ENCODE data around the gene HMOX2.

Gene HMOX2

GRCh38 chr16:4475880-4476788 is at the start of gene HMOX2:
TSS of gene HMOX2 (plus strand) at chr16:4476398. CDS start at chr16:4505525, 29,127 bp downstream.
- peak; percentile 90 for DNase-seq

- no peak for DNase-seq
Observed at GRCh38 chr16:4426722-4427372, 49.4 kb upstream of the HMOX2 start.

- no peak for DNase-seq
Observed at GRCh38 chr16:4428500-4428899, 47.7 kb upstream of the HMOX2 start.

DNA sequence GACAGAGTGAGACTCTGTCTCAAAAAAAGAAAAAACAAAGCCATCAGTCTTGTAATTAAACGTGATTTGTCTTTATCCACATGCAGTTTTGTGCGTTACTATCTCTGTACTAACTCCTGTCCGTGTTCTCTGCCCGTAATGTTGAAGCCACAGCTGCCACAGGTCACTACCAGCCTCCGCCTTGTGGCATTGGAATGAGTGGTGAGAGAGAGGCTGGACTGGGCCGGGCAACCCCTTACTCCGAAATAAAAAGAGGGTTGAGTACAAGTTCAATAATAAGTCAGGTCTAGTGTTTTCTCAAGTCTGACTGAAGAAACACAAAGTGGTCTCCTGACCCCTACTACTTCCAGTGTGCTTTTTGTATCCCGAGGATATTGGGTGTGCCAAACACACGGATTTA is 45.2 kb upstream of the HMOX2 start:
- DNase-seq: no peak

- no peak for DNase-seq
Observed at GRCh38 chr16:4433228-4433627, 43.0 kb upstream of the HMOX2 start.

DNA sequence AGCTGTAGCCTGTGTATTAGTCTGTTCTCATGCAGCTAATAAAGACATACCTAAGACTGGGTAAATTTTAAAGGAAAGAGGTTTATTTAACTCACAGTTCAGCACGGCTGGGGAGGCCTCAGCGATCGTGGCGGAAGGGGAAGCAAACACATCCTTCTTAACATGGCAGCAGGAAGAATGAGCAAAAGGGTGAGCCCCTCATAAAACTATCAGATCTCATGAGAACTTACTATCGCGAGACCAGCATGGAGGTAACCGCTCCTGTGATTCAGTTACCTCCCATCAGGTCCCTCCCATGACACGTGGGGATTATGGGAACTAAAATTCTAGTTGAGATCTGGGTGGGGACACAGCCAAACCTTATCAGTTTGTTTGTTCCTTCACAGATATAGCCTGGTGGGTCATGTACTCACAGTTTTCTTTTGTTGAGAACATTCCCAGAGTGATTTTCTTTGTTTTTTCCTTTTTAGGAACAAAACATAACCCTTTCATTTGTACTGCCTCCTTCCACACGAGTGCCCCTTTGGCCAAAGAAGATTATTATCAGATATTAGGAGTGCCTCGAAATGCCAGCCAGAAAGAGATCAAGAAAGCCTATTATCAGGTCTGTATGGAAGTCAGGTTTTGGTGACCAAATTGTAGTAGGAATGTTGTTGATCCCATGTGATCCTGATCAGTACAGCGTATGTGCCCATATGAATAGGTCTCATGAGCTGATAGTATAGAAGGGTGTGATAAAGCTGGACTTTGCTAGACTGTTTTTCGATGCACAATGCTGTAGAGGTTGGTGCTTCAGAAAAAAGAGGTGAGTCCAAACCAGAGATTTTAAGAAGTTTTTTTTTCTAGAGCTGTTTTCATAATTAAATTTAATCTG is 42.0 kb upstream of the HMOX2 start:
- no peak for DNase-seq

GRCh38 chr16:4435337-4436067 is 40.7 kb upstream of the HMOX2 start:
- peak; percentile 11 for DNase-seq

DNA sequence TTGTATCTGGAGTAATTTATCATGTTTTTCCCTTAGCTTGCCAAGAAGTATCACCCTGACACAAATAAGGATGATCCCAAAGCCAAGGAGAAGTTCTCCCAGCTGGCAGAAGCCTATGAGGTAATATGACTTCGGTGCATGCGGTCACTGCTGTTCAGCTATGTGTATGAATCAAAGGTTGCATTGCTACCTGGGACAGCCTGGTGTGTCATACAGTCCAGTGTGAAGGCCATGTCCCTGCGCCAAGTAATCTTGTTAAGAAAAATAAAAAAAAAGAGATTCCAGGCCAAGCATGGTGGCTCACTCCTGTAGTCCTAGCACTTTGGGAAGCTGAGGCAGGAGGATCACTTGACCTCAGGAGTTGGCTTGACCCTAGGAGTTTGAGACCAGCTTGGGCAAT is 38.8 kb upstream of the HMOX2 start:
- no peak for DNase-seq

DNA sequence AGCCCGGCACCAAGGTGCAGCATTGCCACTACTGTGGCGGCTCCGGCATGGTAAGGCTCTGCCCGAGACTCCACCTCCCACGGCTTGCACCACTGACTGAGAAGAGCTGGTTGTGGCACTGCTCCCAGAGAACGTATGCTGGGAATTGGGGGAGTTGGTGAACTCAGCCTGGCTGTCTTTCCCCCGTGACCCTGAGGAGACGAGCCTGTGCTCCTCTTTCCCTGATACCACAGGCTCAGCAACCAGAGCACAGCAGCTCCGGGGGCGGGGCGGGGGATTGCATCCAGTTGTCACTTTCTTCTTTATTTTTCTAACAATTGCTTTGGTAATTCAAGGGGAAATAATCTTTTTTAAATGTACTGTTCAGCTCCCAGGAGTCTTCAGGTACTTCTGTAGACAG is 33.8 kb upstream of the HMOX2 start:
- no peak for DNase-seq

DNA sequence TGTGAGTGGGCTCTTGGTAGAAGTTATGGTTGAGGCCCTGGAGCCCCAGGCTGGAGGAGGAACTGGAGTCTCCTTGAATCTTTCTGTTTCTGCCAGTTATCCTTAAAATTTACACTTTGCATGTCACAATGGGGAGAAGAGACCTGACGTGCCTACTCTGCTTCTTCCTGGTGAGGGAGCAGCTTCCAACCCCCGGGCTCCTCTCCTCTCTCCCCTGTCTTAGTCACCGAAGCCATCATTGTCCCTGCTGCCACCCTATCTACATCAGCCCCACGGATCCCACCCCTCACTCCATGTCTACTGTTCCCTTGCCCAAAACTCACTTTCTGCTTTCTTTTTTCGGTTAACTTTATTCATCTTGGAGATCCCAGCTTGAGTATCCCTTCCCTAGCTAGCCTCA is 32.9 kb upstream of the HMOX2 start:
- no peak for DNase-seq

DNA sequence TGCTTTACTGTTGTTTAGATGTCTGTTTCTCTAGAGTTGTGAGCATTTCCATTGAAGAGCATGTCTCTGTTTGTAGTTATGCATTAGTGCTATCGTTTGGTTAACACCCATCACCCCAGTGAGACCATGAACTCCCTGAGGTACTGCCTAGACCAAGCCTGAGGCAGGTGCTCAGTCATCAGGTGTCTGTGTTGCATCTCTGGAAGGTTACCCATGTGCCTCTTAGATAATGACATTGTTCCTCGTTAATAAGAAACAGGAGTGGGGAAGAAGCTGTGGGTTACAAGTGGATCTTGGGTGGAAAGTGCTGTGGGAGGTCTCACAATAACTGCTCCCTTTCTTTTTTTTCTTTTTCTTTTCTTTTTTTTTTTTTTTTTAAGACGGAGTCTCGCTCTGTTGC is 32.2 kb upstream of the HMOX2 start:
- no peak for DNase-seq

GRCh38 chr16:4450430-4450829 is 25.8 kb upstream of the HMOX2 start:
- no peak for DNase-seq

- no peak for DNase-seq
Observed at GRCh38 chr16:4450931-4451519, 25.2 kb upstream of the HMOX2 start.

DNA sequence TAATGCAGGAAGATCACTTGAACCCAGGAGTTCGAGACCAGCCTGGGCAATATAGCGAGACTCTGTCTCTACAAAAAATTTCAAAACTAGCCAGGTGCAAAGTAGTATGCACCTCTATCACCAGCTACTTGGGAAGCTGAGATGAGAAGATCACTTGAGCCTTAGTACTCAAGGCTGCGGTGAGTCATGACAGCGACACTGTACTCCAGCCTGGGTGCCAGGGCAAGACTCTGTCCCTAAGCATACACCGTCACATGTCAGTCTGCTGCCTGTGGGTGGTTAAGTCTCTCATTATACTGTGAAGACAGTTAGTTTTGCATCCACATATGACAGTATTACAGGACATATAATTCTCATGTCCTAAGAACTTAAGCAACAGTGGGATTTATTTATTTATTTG is 23.5 kb upstream of the HMOX2 start:
- no peak for DNase-seq

GRCh38 chr16:4454623-4455022 is 21.6 kb upstream of the HMOX2 start:
- DNase-seq: peak; percentile 5

DNA sequence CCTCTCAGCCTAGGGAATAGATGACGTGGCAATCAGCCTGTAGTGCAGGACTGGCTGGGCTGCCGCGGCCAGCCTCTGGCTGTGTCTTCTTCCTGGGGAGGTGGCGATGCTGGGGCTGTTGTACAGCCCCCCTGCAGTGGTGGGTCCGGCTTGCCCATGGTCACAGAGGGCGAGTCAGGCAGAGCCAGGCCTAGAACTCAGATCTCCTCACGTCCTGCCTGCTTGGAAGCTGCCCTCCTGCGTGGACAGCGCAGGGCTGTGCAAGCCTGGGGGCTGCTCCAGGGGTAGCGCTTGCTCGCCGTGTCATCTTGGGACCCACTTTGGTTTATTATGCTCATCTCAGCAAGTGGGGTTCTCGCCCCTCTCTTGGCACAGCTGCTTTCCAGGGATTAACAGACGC is 21.1 kb upstream of the HMOX2 start:
- no peak for DNase-seq

- no peak for DNase-seq
Observed at GRCh38 chr16:4455951-4456350, 20.2 kb upstream of the HMOX2 start.

DNA sequence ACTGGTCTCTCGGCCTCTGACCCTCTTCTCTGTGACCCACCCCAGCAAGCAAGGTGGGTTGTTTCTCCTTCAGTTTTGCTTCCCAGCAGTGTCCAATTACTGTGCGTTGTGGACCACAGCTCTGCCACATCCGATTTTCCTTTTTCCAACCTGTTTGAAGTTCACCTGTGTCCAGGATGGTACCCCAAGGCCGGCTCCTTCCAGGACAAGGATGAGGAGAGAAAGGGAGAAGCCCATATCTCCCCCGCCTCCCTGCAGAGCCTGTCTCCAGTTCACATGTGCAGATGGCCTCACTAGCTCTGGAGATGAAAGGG is 15.3 kb upstream of the HMOX2 start:
- no peak for DNase-seq

DNA sequence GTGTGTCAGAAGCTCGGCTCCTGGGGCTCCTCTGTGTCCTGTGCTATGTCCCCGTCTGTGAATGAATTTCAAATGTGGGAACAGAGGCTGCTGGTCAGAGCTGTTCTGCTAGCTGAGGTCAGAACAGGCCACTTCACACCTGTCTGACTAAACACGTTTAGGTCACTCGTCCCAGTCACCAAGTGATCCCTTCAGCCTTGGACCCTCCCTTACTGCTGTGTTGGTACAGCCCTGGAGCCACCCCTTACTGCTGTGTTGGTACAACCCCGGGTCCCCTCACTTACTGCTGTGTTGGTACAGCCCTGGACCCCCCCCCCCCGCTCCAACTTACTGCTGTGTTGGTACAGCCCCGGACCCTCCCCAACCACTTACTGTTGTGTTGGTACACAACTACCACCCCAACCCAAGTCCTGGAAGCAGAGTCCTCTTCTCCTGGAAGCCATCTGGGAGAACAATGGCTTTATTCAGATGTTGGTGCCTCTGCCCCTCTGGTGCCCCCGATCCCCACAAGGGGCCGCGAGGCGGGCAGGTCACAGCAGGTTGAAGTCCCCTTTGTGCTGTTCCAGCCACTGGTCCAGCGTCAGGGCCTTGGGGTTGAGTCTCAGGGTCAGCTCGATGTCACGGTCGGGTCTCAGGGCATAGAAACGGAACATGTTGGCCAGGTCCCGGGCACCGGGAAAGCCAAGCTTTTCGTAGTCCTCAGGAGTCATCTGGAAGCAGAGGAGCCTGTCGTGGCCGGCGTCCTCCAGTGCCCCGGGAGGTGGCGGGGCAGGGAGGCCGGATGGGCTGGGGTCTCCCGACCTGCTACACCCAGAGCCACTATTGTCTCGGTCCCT is 14.7 kb upstream of the HMOX2 start:
- no peak for DNase-seq

DNA sequence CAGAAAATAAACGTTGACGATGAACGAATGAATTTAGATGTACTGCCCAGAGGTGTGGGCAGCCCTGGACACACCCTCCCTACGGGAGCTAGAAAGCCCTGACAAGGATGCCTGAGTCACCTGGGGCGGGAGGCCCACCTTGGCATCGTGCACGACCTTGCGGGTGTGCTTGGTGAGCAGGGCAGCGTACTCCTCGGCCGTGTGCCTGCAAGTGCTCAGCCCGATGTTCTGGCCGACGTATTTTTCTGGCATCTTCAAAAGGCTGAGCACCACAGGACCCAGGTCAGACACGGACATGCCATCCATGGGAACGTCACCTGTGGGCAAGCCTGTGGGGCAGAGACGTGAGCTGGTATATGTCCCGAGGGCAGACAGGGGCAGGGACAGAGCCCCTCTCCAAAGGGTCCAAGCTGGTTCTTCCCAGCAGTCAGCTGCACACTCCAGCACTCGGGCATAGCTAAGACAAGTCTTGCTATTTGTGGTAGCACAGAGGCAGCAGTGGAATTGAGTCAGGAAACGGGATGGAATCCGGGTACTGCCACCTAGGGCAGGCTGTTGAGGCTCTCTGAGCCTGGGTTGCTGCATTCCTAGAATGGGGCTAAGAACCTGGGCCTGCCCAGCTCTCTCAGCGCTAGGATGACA is 12.6 kb upstream of the HMOX2 start:
- no peak for DNase-seq

Data from fibroblast of upper back skin (primary cell).